Measurements from ENCODE around the gene ARHGEF40.
A peak's percentile ranks its signal among the peaks of the same experiment; 100 is the strongest.

ARHGEF40 gene

GRCh38 chr14:21070083-21070609 is at the start of gene ARHGEF40:
Gene ARHGEF40, plus strand, starts transcription at chr14:21070304. Its CDS starts 93 bp downstream, at chr14:21070397.
- peak in 1 of 2 experiments; percentile 6 for DNase-seq

- no peak for DNase-seq
These were observed 49.0 kb upstream of the ARHGEF40 start for GRCh38 chr14:21020977-21021545.

- no peak for DNase-seq
These were observed 47.4 kb upstream of the ARHGEF40 start for GRCh38 chr14:21022686-21023085.

- DNase-seq = no peak
These were observed 46.9 kb upstream of the ARHGEF40 start for GRCh38 chr14:21023174-21023573.

GRCh38 chr14:21023817-21024584 is 46.1 kb upstream of the ARHGEF40 start:
- no peak for DNase-seq

GRCh38 chr14:21024585-21025370 is 45.3 kb upstream of the ARHGEF40 start, which contains the start of gene NDRG2:
Gene NDRG2, minus strand, starts transcription at chr14:21025061. Its CDS starts 1,746 bp downstream, at chr14:21023315.
- DNase-seq = peak; percentile 62 to 68

- DNase-seq = no peak
These were observed 44.5 kb upstream of the ARHGEF40 start for GRCh38 chr14:21025371-21026273.

DNA sequence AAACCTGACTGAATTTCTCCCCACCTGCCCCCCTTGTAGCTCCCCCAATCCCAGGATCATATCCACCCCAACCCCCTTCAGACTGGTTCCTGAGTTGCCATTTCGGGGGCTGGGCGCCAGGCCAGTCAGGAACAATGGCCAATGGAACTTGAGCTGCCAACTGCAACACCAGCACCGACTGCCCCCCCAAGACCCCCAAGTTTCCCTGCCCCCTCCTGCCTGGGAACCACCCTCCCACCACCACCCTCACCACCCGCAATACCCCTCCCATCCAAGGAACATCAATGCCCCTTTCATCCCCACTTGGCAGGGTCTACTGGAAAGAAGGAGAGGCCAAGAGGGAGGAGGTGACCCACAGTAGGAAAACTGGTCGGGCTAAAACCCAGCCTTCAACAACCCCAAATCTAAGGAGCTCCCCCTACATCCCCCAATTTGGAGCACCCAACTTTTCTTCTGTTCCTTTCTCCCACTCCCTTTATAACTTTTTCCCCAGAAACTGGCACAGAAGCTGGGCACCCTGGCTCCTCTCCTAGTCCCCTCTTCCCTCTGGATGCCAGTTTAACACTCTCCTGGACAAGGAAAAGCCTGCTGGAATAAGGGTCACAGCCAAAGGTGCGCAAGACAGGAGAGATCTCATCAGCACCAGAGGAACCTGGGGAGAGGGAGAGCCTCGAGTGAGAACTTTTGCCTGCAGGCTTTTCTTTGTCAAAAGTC is 43.7 kb upstream of the ARHGEF40 start:
- DNase-seq = no peak

DNA sequence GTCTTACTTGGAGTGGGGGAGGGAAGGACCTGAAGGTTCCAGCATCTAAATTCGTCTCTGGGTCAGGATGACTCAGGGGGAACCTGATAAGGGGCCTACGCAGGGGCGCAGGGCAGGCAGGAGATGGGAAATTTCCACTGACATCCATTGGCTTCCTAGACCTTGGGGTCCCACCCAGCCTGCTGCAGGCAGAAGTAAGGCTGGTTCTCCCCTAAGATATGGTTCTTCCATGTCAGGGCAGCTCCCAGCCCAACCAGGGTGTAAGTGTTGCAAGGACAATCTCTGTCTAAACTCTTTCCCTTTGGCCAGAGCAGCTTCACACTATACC is 43.2 kb upstream of the ARHGEF40 start:
- no peak for DNase-seq

- DNase-seq = no peak
These were observed 40.2 kb upstream of the ARHGEF40 start, which contains the start of gene TPPP2 for GRCh38 chr14:21029917-21030316. Gene TPPP2, plus strand, starts transcription at chr14:21030217. Its CDS starts 365 bp downstream, at chr14:21030582.

- DNase-seq = no peak
These were observed 39.6 kb upstream of the ARHGEF40 start for GRCh38 chr14:21030531-21030930.

- DNase-seq = no peak
These were observed 37.6 kb upstream of the ARHGEF40 start for GRCh38 chr14:21032326-21033132.

DNA sequence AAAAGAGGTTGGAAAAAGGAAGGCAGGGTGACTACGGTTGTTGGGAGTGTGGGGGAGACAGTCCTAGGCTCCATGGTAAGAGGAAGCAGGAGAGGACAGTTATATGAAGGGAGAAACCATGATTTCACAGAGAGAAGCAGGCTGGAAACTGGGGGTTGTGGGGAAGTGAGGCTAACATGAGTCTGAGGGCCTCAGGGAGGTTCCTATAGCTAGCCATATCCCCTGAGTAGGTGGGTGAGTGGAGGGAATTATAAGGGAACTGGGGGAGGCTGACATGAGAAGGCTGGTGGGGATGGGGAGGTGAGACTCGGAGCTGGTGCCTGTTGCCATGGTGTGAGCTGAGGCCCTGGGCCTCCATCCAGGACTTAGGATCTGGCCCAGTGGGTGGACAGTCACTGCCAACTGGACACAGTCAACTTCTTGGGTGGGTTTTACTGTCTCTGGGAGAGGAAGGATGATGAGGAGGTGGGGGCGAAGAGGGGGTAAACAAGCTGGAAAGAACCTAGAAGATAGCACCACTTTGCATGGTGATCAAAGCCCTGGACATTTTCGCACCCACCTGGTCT is 36.9 kb upstream of the ARHGEF40 start:
- no peak for DNase-seq

GRCh38 chr14:21034707-21035106 is 35.4 kb upstream of the ARHGEF40 start, which contains the start of gene RNASE13:
Gene RNASE13, minus strand, starts transcription at chr14:21034807. Its CDS starts 519 bp downstream, at chr14:21034288.
- no peak for DNase-seq

- DNase-seq = no peak
These were observed 33.4 kb upstream of the ARHGEF40 start for GRCh38 chr14:21036751-21037150.

DNA sequence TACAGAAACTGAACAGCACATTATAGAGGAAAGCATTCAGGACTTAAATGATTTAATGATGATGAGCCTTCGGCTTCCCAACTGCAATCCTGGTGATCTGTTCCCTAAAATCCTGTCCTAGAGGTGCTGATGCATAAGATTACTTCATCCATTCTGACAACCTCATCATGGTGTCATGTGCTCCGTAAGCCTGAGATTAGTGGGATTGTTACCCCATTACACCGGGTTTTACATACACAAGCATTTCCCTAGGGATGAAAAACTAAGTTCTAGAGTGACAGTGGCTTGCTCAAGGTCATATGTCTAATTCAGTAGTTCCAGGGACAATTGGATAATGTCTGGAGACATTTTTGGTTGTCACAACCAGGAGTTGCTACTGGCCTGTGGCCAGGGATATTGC is 32.9 kb upstream of the ARHGEF40 start:
- DNase-seq = no peak

- no peak for DNase-seq
These were observed 31.4 kb upstream of the ARHGEF40 start for GRCh38 chr14:21038441-21039422.

GRCh38 chr14:21039585-21040369 is 30.3 kb upstream of the ARHGEF40 start:
- no peak for DNase-seq
